Activated T-helper 1 cell treated with anti-CD3 and anti-CD28 coated beads, Interleukin-12 subunit alpha, Interleukin-12 subunit beta, Interleukin-2, Interleukin-4 antibody, amounts not matched to agents 30 ng/mL and 10 ng/mL and 1 ng/mL, durations not matched to agents 14 hours and 24 hours and 36 hours (primary cell): Measurements from ENCODE around the gene CD151. TPM values are rescaled to one million over a fixed set of nuclear protein-coding genes. Genes with fewer than 3 reads are reported as not detected.

Experiments used
- DNase-seq: peaks from one replicate; pipeline ENCODE4 v3.0.0; 2021; ENCODE audit warnings: low spot score
- H3K27ac Mint-ChIP-seq: one replicate; pipeline ENCODE4 v1.8.0; 2021; ENCODE audit warnings: mild to moderate bottlenecking, mixed read lengths
- H3K27me3 Mint-ChIP-seq: one replicate; pipeline ENCODE4 v1.8.0; 2022; ENCODE audit warnings: mild to moderate bottlenecking, moderate library complexity, mixed read lengths; ENCODE audit not compliant: insufficient read depth
- H3K36me3 Mint-ChIP-seq: one replicate; pipeline ENCODE4 v1.8.0; 2021; ENCODE audit warnings: low read depth, mixed read lengths
- H3K4me1 Mint-ChIP-seq: one replicate; pipeline ENCODE4 v1.8.0; 2021; ENCODE audit warnings: low read depth, mixed read lengths
- H3K4me3 Mint-ChIP-seq: one replicate; pipeline ENCODE4 v1.8.0; 2021; ENCODE audit warnings: mild to moderate bottlenecking, moderate library complexity, mixed read lengths
- H3K9me3 Mint-ChIP-seq: one replicate; pipeline ENCODE4 v1.8.0; 2021; ENCODE audit warnings: mixed read lengths
- intact Hi-C: fragments of 100-400 bp; cut with micrococcal nuclease; formaldehyde crosslinking; loops from one replicate; pipeline ENCODE4 v1.15.1; 2024
- total RNA-seq: library from RNA; stranded (reverse); gene quantifications from 2 replicates; pipeline ENCODE4 v1.2.3, GENCODE V29; 2022

The CD151 gene
- total RNA-seq, 1 donor from 2014 or later: 80.6 TPM

DNA sequence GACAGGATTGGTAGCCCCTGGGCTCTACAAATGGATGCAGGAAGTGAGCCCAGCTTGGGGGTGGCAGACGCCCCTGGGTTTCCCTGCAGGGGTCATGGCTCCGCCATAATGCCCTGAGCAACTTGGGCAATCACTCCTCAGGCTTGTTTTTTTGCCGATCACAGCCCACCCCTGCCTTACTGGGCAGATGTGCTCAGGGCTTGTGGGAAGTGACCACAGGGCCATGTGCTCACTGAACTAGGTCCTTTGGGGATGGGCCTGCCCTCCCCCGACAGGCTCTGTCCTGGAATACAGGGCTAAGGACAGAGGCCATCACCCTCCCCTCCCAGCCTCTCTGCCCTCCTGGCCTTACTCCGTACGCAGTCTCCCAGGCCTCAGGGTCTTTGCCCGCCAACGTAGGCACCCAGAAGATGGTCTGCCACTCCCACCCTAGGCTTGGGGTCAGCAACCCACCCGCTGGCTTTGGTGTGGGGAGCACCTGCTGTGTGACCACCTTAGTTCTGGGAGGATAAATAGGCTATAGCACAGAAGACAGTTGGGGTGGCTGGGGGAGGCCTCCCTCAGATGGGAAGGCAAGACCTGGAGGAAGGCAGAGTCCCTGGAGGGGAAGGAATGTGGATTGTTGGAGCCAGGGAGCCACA, 19.2 kb upstream of the CD151 start:
- H3K27ac Mint-ChIP-seq: no peak overlapping the region
- H3K27me3 Mint-ChIP-seq: no peaks in the 10 kb centered on the region
- H3K4me1 Mint-ChIP-seq: peaks cover 22% of the 10 kb centered on the region
- DNase-seq: no peak
- no peaks in the 10 kb centered on the region for H3K9me3 Mint-ChIP-seq
- H3K36me3 Mint-ChIP-seq: peaks cover 29% of the 10 kb centered on the region
- no peak overlapping the region for H3K4me3 Mint-ChIP-seq
- intact Hi-C loops: no loop called here

DNA sequence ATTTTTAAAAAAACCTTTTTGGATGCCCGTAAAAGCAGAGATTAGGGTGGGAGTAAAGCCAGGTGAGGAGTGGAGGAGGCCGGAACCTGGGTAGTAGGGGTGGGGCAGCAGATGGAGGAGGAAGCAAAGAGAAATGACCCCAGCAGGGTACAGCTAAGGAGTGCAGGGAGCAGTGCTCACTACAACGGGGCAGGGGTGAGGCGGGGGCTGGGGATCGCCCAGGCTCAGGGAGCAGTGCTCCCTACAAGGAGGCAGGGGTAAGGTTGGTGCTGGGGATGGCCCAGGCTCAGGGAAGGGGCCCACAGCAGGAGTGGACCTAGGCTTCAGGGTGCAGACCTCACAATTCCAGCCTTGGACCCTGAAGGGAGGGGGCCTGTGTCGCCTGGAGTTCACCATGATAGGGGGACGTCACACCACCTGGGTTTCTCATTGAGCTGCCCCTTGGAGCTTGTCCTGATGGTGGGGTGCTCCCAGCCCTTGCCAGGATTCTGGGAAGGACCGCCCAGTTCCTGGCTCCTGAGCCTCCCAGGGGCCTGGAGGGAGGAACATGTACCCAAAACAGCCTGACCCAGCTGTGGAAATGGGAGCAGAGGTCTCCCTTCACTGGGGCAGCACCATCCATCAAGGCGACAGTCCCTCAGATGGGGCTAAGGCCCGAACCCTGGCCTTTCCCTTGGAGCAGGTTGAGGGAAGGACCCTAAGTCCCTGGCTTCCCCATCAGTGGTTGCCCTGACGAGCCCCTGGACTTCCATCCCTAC, 16.9 kb upstream of the CD151 start:
- DNase-seq: no peak
- Mint-ChIP-seq H3K4me1 (peaks cover 17% of the 10 kb centered on the region), H3K27me3 (no peaks in the 10 kb centered on the region), H3K27ac (no peak overlapping the region), H3K4me3 (no peak overlapping the region), H3K36me3 (peaks cover 23% of the 10 kb centered on the region), H3K9me3 (no peaks in the 10 kb centered on the region)
- intact Hi-C loops: no loop called here

DNA sequence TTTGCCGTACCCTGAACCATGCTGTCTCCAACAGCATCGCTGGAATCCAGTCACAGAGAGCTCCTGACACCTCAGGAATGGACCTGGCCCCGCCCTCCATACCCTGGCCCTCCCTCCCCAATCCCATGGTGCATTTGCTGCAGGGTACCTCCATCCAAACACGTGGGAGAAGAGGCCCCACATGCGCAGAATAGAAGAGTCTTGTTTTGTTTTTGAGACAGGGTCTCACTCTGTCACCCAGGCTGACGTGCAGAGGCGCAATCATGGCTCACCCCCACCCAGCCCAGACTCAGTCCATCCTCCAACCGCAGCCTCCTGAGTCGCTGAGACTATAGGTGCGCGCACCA, 16.3 kb upstream of the CD151 start:
- H3K9me3 Mint-ChIP-seq: no peaks in the 10 kb centered on the region

DNA sequence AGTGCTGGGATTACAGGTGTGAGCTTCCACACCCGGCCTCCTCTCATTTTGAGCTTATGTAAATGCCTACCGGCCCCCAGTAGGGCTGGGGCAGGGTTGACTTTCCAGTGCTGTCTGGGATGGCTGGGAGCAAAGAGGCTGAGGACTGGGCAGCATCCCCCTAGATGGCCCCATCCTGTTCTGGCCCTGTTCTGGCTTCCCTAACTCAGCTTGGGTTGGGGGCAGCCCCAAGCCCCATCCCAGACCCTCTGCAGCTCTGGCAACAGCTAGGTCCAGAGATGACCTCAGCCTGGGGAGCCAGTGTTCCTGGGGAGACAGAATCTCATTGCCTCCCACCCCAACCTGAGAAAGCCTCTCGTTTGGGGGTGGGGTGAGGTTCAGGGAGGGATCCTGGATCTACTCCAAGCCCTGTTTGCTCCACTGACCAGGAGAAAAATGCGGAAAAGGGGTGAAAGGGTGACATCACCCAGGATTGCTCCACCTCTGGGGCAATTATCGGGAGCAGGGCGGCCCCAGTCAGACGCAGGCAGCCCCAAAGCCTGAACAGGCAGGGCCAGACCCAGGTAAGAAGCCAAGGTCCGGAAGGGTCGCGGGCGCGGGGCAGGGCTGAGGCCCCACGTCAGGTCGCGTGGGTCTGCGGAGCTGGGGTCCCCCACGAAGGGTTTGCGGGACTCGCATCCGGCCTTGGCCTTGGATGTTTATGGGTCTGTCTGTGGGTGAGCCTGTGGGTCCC, 14.2 kb upstream of the CD151 start, which contains the start of gene PNPLA2:
Gene PNPLA2, plus strand, starts transcription at position 519 of the 733 bp plus-strand sequence. CDS start 805 bp downstream, outside the sequence.
- H3K4me3 Mint-ChIP-seq: peak within 1 kb of the TSS; percentile 87
- H3K36me3 Mint-ChIP-seq: no peaks in the 10 kb centered on the region
- H3K4me1 Mint-ChIP-seq: no peaks in the 10 kb centered on the region
- no peak for DNase-seq
- H3K27ac Mint-ChIP-seq: peak within 1 kb of the TSS; percentile 77
- no peaks in the 10 kb centered on the region for H3K27me3 Mint-ChIP-seq
- H3K9me3 Mint-ChIP-seq: no peaks in the 10 kb centered on the region
- intact Hi-C loops: loop anchor here (1.0 kb wide), 3 partner anchors 9 to 22 kb away; partner anchors contain the start of genes CRACR2B and RPLP2

More for the DNA sequence above, 16.3 kb upstream of the CD151 start:
- Mint-ChIP-seq H3K4me3 (no peak overlapping the region), H3K36me3 (peaks cover 17% of the 10 kb centered on the region), H3K4me1 (peaks cover 12% of the 10 kb centered on the region), H3K27ac (no peak overlapping the region), H3K27me3 (no peaks in the 10 kb centered on the region)
- intact Hi-C loops: no loop called here
- no peak for DNase-seq

DNA sequence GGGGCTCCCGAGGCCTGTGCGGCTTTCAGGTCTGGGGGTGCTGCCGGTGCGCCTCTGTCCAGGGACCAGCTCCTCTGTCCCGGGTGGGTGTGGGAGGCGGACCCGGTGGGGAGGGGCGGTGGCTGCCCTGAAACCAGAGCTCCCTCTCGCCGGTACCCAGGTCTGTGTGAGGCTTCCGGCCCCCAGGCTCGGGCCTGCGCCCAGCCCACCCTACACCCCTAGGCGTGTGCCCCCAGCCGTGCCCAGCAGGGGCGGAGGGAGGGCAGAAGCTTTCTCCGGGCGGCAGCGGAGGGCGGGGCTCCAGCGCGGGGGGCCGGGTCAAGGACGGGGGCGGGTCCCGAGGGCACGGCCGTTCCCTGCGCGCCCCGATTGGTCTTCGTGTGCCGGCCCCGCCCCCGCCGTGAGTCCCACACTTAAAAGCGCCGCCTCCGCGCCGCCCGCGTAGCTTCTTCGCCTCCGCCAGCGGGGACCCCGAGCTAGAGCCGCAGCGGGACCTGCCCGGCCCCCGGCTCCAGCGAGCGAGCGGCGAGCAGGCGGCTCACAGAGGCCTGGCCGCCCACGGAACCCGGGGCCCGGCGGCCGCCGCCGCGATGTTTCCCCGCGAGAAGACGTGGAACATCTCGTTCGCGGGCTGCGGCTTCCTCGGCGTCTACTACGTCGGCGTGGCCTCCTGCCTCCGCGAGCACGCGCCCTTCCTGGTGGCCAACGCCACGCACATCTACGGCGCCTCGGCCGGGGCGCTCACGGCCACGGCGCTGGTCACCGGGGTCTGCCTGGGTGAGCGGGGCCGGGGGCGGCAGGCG, 13.4 kb upstream of the CD151 start:
- Mint-ChIP-seq H3K4me1 (no peaks in the 10 kb centered on the region), H3K36me3 (no peaks in the 10 kb centered on the region), H3K27me3 (no peaks in the 10 kb centered on the region), H3K9me3 (no peaks in the 10 kb centered on the region), H3K4me3 (peak overlapping the region; percentile 87), H3K27ac (no peak overlapping the region)
- peak; percentile 86 for DNase-seq
- intact Hi-C loops: loop anchor here (1.0 kb wide), 3 partner anchors 8 to 23 kb away; partner anchors contain the start of genes CRACR2B and RPLP2

DNA sequence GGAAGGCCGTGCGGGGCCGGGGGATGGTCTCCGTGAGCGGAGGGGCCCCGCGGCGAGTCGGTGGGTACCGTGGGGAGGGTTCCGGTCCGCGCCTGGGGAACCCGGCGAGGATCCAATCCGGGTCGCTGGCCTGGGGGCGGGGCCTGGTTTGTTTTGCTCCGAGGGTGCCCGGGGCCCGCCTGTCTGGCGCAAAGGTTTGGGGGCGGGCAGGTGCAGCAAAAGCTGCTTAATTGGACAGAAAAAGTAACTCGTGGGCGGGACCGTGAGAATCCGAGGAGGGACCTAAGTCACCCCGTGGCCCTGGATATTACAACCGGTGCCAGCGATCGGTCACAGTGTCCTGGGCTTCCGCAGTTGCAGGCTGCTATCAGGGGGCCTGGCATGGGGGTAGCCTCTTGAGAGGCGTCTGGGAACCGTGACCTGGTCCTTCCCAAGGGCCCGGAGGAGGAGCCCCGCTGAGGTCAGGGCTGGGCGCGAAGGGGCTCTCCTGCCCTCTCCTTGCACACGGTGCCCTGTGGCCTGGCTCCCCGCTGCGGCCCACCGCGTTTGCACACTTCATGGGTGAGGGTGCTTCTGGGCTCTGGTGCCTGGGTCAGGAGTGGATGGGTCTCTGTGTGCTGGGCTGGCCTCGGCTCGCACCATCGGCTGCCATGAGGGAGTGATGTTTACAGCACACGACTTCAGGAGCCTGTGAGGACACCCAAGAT, 12.7 kb upstream of the CD151 start:
- Mint-ChIP-seq H3K4me1 (no peaks in the 10 kb centered on the region), H3K9me3 (no peaks in the 10 kb centered on the region), H3K36me3 (peaks cover 2% of the 10 kb centered on the region), H3K27ac (peak overlapping the region; percentile 81), H3K27me3 (no peaks in the 10 kb centered on the region), H3K4me3 (peak overlapping the region; percentile 87)
- intact Hi-C loops: loop anchor here (1.0 kb wide), 5 partner anchors 7 to 24 kb away; partner anchors contain the start of genes CD151, CRACR2B, POLR2L and RPLP2
- peak; percentile 92 for DNase-seq

DNA sequence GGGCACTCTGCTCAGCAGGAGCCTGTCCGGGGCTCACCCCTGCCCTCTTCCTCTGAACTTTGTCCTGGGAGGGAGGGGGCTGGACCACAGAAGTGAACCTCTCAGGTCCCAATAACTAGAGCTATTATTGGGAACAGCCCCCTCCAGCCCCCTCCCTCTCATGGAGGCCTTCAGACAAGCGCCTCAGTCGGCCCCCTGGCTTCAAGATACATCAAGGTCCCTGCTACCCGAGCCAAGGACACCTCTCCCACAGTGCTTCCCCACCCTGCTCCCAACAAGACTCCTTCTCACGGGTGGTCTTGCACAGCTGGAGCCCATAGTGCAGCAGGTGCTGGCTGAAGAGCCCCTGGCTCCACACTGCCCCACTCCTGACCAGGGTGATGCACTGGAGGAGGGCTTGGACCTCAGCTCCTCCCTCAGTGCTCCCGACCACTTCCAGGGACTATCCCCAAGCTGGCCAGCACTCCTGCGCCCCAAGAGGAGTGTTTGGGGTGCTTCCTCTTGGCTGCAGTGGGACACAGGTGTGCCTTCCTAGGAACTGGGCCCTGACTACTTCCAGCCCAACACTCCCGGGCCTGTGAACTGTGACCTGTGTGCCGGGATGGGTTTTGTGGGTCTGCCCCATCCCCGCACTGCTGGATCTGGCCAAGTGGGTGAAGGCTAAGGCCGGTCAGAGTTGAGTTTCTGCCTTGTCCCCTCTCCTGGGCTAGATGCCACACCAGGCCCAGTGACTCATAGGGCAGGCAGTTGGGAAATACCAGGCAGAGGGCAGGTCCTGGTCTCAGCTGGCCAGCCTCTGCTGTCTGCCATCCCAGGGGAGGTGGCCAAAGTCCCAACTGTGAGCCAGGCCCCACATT, 11.9 kb upstream of the CD151 start:
- peak overlapping the region; percentile 87 for H3K4me3 Mint-ChIP-seq
- no peaks in the 10 kb centered on the region for H3K27me3 Mint-ChIP-seq
- no peaks in the 10 kb centered on the region for H3K9me3 Mint-ChIP-seq
- peaks cover 2% of the 10 kb centered on the region for H3K36me3 Mint-ChIP-seq
- intact Hi-C loops: loop anchor here (1.0 kb wide), 2 partner anchors 11 to 21 kb away; partner anchors contain the start of genes CD151, POLR2L and TSPAN4
- peak overlapping the region; percentile 18 for H3K27ac Mint-ChIP-seq
- no peak for DNase-seq
- no peaks in the 10 kb centered on the region for H3K4me1 Mint-ChIP-seq

DNA sequence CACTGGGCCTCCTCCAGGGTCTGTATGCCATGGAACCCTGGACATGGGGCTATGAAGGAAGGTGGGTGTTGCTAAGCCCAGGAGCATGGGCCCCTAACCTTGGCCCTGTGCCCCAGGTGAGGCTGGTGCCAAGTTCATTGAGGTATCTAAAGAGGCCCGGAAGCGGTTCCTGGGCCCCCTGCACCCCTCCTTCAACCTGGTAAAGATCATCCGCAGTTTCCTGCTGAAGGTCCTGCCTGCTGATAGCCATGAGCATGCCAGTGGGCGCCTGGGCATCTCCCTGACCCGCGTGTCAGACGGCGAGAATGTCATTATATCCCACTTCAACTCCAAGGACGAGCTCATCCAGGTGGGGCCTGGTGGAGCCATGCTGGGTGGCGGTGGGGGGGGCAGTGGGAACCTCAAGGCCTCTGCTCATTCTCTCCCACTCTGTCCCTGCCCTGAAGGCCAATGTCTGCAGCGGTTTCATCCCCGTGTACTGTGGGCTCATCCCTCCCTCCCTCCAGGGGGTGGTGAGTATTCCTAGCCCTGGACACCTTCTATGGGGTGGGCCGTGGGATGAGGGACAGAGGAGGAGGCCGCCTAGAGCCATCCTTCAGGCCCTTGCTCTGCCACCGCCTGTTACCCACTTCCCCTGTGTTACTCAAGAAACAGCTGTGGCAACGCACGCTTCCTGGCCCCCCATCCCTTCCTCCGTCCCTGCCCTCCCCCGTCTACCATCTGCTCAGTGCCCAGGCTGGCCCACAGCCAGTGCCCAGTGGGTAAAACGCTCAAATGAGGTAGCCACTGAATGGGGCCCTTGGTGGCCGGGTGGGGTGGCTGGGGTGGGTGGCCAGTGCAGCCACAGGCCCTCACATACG, 11.0 kb upstream of the CD151 start:
- no peak overlapping the region for H3K27ac Mint-ChIP-seq
- H3K4me1 Mint-ChIP-seq: no peaks in the 10 kb centered on the region
- intact Hi-C loops: no loop called here
- peak overlapping the region; percentile 42 for H3K4me3 Mint-ChIP-seq
- no peak for DNase-seq
- H3K9me3 Mint-ChIP-seq: no peaks in the 10 kb centered on the region
- H3K36me3 Mint-ChIP-seq: peaks cover 2% of the 10 kb centered on the region
- H3K27me3 Mint-ChIP-seq: peaks cover 3% of the 10 kb centered on the region

DNA sequence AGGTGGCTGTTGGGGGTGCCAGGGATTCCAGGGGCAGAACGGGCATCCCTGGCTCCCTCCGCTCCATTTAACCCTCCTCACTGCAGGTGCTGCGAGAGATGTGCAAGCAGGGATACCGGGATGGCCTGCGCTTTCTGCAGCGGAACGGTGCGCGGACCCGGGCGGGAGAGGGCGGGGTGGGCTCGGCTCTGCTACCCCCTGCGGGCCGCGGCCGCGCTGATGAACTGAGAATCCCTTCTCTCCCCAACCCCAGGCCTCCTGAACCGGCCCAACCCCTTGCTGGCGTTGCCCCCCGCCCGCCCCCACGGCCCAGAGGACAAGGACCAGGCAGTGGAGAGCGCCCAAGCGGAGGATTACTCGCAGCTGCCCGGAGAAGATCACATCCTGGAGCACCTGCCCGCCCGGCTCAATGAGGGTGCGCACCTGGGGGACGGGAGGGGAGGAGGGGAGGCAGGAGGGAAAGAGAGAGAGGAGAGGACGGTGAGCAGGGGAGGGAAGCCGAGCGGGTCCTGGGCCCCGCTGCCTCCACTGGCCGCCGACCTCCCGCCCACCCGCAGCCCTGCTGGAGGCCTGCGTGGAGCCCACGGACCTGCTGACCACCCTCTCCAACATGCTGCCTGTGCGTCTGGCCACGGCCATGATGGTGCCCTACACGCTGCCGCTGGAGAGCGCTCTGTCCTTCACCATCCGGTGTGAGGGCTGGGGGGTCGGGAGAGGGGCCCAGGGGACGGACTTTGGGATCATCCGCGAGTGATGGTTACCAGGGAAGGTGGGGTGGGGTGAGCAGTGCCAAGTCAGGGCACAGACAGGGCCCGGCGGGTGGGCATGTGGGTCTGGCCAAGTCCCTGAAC, 9.1 kb upstream of the CD151 start:
- H3K4me1 Mint-ChIP-seq: peaks cover 6% of the 10 kb centered on the region
- H3K9me3 Mint-ChIP-seq: no peaks in the 10 kb centered on the region
- intact Hi-C loops: no loop called here
- H3K36me3 Mint-ChIP-seq: peaks cover 2% of the 10 kb centered on the region
- no peak overlapping the region for H3K4me3 Mint-ChIP-seq
- no peak overlapping the region for H3K27ac Mint-ChIP-seq
- H3K27me3 Mint-ChIP-seq: peaks cover 13% of the 10 kb centered on the region
- no peak for DNase-seq

DNA sequence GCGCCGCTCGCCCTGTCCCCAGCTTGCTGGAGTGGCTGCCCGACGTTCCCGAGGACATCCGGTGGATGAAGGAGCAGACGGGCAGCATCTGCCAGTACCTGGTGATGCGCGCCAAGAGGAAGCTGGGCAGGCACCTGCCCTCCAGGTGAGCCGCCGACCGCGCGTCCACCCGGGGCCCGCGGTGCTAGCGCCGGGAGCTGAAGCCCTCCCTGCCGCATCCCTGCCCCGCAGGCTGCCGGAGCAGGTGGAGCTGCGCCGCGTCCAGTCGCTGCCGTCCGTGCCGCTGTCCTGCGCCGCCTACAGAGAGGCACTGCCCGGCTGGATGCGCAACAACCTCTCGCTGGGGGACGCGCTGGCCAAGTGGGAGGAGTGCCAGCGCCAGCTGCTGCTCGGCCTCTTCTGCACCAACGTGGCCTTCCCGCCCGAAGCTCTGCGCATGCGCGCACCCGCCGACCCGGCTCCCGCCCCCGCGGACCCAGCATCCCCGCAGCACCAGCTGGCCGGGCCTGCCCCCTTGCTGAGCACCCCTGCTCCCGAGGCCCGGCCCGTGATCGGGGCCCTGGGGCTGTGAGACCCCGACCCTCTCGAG, 8.4 kb upstream of the CD151 start:
- Mint-ChIP-seq H3K36me3 (peaks cover 2% of the 10 kb centered on the region), H3K4me3 (no peak overlapping the region), H3K27ac (no peak overlapping the region), H3K4me1 (peaks cover 6% of the 10 kb centered on the region), H3K9me3 (no peaks in the 10 kb centered on the region), H3K27me3 (peaks cover 20% of the 10 kb centered on the region)
- intact Hi-C loops: no loop called here
- no peak for DNase-seq
